ENCODE data around the gene LLCFC1. TPM values are rescaled to one million over a fixed set of nuclear protein-coding genes. Genes with fewer than 3 reads are reported as not detected.
"Not testable (repeated sequence)": the region's sequence is repeated elsewhere in the genome, so short reads cannot be mapped to it uniquely, and the experiment has no call there.

Gene LLCFC1
- total RNA-seq, 4 donors from 2014 or later = not detected

GRCh38 chr7:142974626-142975025 is 35.3 kb downstream of the LLCFC1 start:
- H3K27me3 ChIP-seq = no peaks in the 10 kb centered on the region
- no peak overlapping the region for H3K4me3 ChIP-seq
- H3K27ac ChIP-seq = no peak overlapping the region
- WGBS, 2 donors (ENCODE audit: low coverage in 1 of 2) = 20 to 93% methylated on average over 1 to 2 of the region's 3 CpGs
- peaks cover 0 to 15% (median 0%) of the 10 kb centered on the region in 3 donors for H3K9me3 ChIP-seq
- no peaks in the 10 kb centered on the region for H3K4me1 ChIP-seq
- no peak for ATAC-seq
- no peaks in the 10 kb centered on the region for H3K36me3 ChIP-seq
- no peak for TF ChIP-seq CTCF (IDR thresholded peaks at IDR 0.05)
- no peak for TF ChIP-seq POLR2A (IDR thresholded peaks at IDR 0.05)
- no peak for TF ChIP-seq EP300 (IDR thresholded peaks at IDR 0.05)
- TF ChIP-seq POLR2AphosphoS5 (IDR thresholded peaks at IDR 0.05) = no peak

GRCh38 chr7:142978402-142978801 is 39.1 kb downstream of the LLCFC1 start:
- ATAC-seq, H3K4me1 ChIP-seq, H3K36me3 ChIP-seq, H3K4me3 ChIP-seq, H3K27ac ChIP-seq, H3K27me3 ChIP-seq: not testable (repeated sequence)
- WGBS, 2 donors (ENCODE audit: low coverage in 1 of 2) = 78 to 79% methylated on average over 4 of the region's 4 CpGs
- peaks cover 0 to 29% (median 0%) of the 10 kb centered on the region in 3 donors for H3K9me3 ChIP-seq

- no peak for ATAC-seq
- H3K36me3 ChIP-seq = no peaks in the 10 kb centered on the region
- H3K27me3 ChIP-seq = no peaks in the 10 kb centered on the region
- peaks cover 0 to 22% (median 0%) of the 10 kb centered on the region in 3 donors for H3K9me3 ChIP-seq
- no peak overlapping the region for H3K4me3 ChIP-seq
- TF ChIP-seq POLR2AphosphoS5 (IDR thresholded peaks at IDR 0.05) (no peak), POLR2A (IDR thresholded peaks at IDR 0.05) (no peak), EP300 (IDR thresholded peaks at IDR 0.05) (no peak), CTCF (IDR thresholded peaks at IDR 0.05) (no peak)
- WGBS, 2 donors (ENCODE audit: low coverage in 1 of 2) = no CpG with 5 or more reads among the region's 1 CpG
- no peaks in the 10 kb centered on the region for H3K4me1 ChIP-seq
- no peak overlapping the region for H3K27ac ChIP-seq
Measured at GRCh38 chr7:142983825-142984224, 44.5 kb downstream of the LLCFC1 start.

GRCh38 chr7:142984297-142984696 is 45.0 kb downstream of the LLCFC1 start:
- H3K4me3 ChIP-seq = no peak overlapping the region
- no peaks in the 10 kb centered on the region for H3K27me3 ChIP-seq
- WGBS, 2 donors (ENCODE audit: low coverage in 1 of 2) = no CpG with 5 or more reads among the region's 1 CpG
- H3K9me3 ChIP-seq = peaks cover 0 to 17% (median 0%) of the 10 kb centered on the region in 3 donors
- no peak for ATAC-seq
- H3K4me1 ChIP-seq = no peaks in the 10 kb centered on the region
- no peaks in the 10 kb centered on the region for H3K36me3 ChIP-seq
- no peak for TF ChIP-seq POLR2A (IDR thresholded peaks at IDR 0.05)
- TF ChIP-seq EP300 (IDR thresholded peaks at IDR 0.05) = no peak
- no peak for TF ChIP-seq POLR2AphosphoS5 (IDR thresholded peaks at IDR 0.05)
- TF ChIP-seq CTCF (IDR thresholded peaks at IDR 0.05) = no peak
- no peak overlapping the region for H3K27ac ChIP-seq

Other genes starting within 250 kb of the LLCFC1 start
- under 1 TPM in 1 of 4 donors, not detected in 3; 0.94 TPM for gene PRSS1, start 190.0 kb upstream of the LLCFC1 start, total RNA-seq
- not detected for gene PRSS2, start 168.5 kb upstream of the LLCFC1 start, total RNA-seq
- 10 to 100 TPM in 2 of 4 donors, 1 to 10 TPM in 2; 6.0 to 22.1 (median 9.7) TPM for gene EPHB6, start 84.4 kb upstream of the LLCFC1 start, total RNA-seq
- under 1 TPM in 1 of 4 donors, not detected in 3; 0.16 TPM for gene TRPV6, start 53.7 kb upstream of the LLCFC1 start, total RNA-seq
- under 1 TPM in 1 of 4 donors, not detected in 3; 0.31 TPM for gene TRPV5, start 5.7 kb upstream of the LLCFC1 start, total RNA-seq
- gene KEL, start 22.9 kb downstream of the LLCFC1 start, total RNA-seq = not detected
- gene OR9A2, start 87.6 kb downstream of the LLCFC1 start, total RNA-seq = not detected
- gene OR6V1, start 112.9 kb downstream of the LLCFC1 start, total RNA-seq = not detected
- gene PIP, start 192.6 kb downstream of the LLCFC1 start, total RNA-seq = 1 to 10 TPM in 1 of 4 donors, not detected in 3; 6.8 TPM
- gene TAS2R39, start 243.9 kb downstream of the LLCFC1 start, total RNA-seq = not detected